IPS-18c (cell line): ENCODE data around the gene ARMC8.

Experiments used
- H3K4me3 ChIP-seq: 2 replicates; pipeline ENCODE4 v1.7.0; 2013; ENCODE audit warnings: low read depth, mild to moderate bottlenecking, low read length, moderate library complexity; ENCODE audit not compliant: insufficient read depth
- H3K9me3 ChIP-seq: one replicate; pipeline ENCODE4 v1.6.1; 2013; ENCODE audit warnings: mild to moderate bottlenecking, low read length, moderate library complexity; ENCODE audit not compliant: control insufficient read depth, insufficient read depth

ARMC8 gene

DNA sequence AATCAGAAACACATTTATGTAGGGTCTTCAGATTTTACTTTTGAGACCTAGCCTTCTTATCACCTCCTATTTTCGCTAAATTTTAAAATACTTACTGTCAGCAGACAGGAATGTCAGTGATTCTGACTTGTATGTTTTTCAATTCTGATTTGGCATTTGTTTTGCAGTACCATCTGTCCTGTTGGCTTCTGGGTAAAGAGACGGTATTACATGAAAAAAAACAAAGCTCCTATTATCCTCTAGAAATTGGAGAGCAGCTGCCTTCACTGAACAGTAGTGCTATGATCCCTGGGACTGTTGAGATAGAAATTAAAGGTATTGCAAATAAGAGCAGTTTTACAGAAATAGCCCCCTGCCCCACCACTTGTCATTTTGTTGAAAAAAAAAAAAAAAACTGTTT, 8.4 kb downstream of the ARMC8 start:
- no peak overlapping the region for H3K4me3 ChIP-seq
- H3K9me3 ChIP-seq, result no peaks in the 10 kb centered on the region

DNA sequence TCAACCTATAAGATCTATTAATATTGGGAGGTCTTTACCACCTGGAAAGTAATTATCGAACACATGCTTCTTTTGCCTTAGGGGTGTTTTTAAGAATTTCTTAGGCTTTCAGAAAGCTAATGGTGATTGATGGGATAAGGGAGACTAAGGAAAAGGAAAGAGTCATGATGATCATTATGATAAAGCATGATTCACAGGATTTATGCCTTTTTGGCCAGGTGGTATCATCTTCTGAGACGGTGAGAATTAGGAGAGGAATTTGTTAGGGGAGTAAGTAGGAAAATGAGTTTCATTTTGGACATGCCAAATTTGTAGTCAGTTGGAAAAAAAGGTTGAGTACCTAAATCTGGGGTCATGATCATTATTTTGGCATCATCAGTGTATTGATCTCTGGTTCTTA, 8.9 kb downstream of the ARMC8 start:
- Histone ChIP-seq H3K4me3 (no peak overlapping the region), H3K9me3 (no peaks in the 10 kb centered on the region)

DNA sequence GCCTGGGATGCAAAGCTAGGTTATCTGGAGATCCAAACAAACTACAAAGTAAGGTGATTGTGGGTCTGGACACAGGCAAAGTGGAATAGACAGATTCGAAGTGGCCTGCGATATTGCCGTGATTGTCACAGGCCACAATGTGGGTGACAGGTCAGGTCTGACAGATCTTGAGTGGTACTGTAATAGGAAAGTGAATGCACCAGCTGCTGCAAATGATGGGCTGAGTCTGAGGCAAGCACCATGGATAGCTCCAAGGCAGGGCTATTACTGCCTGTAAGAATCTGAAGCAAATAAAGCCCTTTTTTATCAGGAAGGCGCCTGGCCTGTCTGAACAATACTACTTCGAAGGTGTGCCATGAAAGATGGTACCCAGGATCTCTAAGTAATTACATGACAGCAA, 10.0 kb downstream of the ARMC8 start:
- Histone ChIP-seq H3K9me3 (no peaks in the 10 kb centered on the region), H3K4me3 (no peak overlapping the region)

DNA sequence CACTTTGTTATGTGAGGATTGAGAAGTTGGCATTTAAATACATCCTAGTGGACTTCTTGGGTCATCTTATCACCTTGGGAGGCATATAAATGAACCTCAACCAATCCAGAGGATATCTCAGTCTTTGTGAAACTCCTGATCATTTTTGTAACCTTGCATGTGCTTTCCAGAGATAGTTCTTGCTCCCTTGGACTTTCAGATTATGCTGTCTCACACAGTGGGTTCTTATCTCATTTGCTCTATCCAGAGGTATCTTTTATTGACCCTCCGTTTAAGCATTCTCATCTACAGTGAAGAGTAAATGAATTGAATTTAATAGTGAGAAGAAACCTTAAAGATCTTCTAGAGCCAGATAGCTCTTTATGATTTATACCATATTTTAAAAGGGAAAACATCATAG, 10.4 kb downstream of the ARMC8 start:
- Histone ChIP-seq H3K9me3 (no peaks in the 10 kb centered on the region), H3K4me3 (no peak overlapping the region)

DNA sequence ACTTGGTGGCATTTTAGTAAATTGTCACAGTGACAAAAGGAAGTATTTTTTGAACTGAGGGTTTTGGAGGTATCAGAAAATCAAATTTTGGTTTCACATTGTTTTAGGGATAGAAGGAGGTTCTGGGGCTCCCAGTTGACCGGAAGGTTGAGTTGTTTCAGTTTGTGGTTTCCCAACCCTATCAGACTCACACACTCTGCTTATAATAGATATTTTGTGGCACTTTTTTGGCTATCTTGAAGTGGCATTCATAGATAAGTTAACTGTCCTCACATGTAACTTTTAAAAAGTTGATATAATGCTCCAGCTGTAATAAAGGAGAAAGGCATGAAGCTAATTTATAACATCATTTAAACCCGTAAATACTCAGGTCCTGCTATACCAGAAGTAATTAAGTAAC, 12.8 kb downstream of the ARMC8 start:
- H3K9me3 ChIP-seq, result no peaks in the 10 kb centered on the region
- H3K4me3 ChIP-seq, result no peak overlapping the region

DNA sequence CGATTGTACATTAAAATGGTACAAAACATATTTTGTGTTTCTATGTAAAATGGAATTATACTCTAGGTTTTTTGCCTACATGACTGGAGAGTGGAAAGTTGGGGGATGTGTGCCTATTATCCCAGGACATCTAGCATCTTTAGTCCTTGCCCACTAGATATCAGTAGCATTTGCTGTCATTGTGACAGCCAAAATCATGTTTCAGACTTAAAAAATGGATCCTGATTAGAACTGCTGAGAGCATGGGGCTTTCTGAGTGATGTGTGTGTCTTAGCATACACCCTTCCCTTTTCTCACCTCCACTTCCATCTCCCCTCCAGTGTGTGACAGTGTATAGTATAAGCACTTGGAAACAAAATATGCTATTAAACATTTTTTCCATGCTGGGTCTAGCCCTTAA, 13.3 kb downstream of the ARMC8 start:
- Histone ChIP-seq H3K4me3 (no peak overlapping the region), H3K9me3 (no peaks in the 10 kb centered on the region)

DNA sequence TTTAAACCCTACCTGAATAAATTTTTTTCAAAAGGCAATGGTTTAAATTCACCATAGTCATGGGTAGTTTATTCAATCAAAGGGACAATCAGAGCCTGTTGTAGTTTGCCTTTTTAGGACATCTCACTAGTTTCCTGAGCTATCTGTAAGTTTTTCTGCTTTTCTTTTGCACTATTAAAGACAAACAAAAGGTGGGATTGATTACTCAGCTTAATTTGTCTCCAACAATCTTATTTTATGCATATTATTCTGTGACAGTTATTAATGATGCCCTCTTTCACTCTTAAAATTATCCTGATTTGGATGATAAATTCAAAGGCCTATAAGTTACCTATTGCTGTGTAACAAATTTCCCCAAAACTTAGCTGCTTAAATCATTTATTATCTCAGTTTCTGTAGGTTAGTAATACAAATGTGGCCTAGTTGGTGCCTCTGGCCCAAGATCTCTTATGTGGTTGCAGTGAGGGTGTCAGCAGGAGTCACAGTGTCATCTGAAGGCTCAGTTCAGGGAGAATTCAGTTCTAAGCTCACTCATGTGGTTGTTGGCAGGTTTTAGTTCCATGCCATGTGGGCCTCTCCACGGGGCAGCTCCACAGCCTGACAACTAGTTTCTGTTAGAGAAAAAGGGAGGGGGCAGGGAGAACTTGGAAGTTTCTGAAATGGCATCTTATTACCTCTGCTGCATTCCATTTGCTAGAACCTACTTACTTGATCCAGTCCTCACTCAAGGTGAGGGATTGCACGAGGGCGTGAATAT, 16.0 kb downstream of the ARMC8 start:
- H3K9me3 ChIP-seq, result no peaks in the 10 kb centered on the region
- H3K4me3 ChIP-seq, result no peak overlapping the region

DNA sequence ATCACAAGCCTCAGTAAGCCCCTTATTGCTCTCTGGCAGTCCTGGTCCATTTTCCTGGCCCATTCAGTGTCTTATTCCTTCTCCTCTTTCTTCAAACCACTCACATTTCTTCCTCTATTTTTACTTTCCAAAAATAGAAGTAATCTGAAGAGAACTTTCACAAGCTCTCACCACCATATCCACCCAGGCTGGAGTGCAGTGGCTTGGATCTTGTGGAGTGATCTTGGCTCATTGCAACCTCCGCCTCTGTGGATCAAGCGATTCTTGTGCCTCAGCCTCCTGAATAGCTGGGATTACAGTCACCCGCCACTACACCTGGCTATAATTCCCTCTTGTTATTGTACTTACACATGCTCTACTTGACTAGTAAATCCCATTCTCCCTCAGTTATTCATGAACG, 16.8 kb downstream of the ARMC8 start:
- no peak overlapping the region for H3K4me3 ChIP-seq
- H3K9me3 ChIP-seq, result no peaks in the 10 kb centered on the region

DNA sequence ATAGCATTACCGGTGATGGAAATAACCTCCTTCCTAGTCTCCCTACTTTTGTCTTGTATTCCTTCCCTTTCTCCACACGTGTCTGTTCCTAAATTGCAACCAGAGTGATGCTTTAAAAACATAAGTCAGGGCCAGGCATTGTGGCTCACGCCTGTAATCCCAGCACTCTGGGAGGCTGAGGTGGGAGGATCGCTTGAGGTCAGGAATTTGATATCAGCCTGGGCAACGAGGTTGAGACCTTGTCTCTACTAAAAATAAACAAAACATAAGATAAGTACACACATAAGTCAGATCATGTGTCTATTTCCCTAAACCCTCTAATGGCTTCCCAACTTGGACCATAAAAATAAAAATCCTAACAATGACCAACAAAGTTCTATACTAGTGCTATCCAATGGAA, 18.4 kb downstream of the ARMC8 start:
- no peaks in the 10 kb centered on the region for H3K9me3 ChIP-seq
- no peak overlapping the region for H3K4me3 ChIP-seq

DNA sequence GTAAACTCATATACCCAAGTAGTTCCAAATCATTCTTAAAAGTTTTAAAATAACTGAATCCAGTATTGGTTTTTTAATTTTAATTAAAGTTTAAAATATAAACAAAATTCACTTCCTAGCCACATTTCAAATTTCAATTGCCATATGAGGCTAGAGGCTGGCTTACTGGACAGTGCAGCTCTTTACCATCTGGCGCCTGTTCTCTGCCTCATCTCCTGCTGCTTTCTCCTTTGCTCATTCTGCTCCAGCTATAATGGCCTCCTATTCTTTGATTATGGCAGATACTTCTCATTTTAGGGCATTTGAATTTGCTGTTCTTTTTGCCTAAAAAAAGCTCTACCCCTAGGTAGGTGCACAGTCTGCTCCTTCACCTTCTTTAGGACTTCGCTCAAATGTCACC, 19.1 kb downstream of the ARMC8 start:
- no peak overlapping the region for H3K4me3 ChIP-seq
- H3K9me3 ChIP-seq, result no peaks in the 10 kb centered on the region

DNA sequence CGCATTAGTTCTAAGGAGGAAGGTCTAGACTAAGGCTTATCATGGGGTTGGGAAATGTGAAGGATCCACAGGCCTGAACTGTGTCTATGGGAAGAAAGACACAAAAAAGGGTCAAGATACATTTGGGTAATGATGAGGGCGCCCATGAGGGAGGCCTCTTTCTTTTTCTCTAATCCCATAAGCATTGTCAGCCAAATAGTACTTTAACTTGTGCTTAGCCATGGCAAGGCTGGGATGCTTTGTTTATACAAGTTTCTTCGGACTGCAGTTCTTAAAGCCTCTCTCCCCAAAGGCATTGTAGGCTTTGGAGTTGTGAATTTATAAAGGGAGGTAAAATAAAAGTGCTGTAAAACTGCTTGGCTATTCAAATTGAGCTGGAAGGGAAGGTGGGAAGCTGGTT, 23.4 kb downstream of the ARMC8 start:
- Histone ChIP-seq H3K9me3 (no peaks in the 10 kb centered on the region), H3K4me3 (no peak overlapping the region)

DNA sequence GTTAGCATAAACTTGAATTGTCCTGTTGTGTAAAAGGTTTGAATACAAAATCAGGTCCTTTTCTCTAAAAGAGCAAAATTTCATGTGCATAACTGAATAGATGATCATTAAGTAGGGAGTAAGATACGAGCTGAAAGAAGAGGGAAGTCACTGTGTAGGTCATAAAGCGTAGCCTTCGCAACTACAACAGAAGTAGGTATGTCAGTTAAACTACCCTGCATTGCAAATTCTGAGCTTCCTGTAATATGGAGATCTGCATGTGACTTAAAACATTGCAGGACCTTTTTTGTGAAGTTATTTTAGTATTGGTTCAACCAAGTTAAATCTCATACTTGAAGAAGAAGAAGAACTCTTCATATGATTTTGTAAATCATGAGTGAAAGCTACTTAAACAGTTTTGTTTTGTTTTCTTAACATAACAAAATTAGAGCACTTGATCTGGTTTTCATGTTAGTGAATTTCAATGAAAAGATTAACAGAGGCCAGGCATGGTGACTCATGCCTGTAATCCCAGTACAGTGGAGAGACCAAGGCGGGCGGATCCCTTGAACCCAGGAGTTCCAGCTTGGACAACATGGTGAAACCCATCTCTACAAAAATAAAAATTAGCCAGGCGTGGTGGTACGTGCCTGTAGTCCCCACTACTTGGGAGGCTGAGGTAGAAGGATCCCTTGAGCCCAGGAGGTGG, 26.4 kb downstream of the ARMC8 start:
- H3K4me3 ChIP-seq, result no peak overlapping the region
- H3K9me3 ChIP-seq, result no peaks in the 10 kb centered on the region

DNA sequence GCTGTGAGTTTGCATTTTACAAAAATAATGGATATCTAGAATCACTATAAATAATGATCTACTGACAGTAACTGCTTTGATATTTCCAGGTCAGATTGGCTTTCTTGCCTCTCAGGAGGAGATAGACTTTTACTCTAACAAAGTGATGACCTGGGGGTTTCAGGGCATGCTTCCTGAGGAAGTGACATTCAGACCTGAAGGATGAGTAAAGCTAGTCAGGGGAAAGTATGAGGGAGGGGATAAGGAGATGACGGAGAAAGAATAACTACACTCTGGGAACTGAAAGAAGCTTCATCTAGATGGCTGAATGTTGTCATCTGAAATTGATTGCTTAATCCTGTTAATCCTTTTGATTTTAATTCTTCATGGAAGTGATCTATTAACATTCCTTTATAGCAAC, 32.2 kb downstream of the ARMC8 start:
- H3K4me3 ChIP-seq, result no peak overlapping the region
- no peaks in the 10 kb centered on the region for H3K9me3 ChIP-seq

DNA sequence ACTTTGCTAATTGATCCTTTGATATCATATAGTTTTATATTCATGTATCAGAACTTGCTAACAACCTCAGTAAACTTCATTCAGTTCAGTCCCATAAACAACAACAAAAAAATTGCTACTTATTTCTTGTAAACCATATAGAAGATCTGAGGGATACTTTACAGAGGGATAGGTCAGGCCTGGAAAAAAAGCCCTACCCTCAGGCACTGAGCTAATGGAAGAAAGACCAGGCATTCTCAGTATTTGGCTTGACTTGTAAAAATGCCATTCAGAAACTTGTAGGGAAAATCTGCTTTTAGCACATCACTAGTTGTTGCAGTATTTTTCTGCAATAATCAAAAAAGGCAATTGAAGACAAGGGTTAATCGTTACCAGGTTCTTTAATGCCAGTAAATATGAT, 33.1 kb downstream of the ARMC8 start:
- H3K4me3 ChIP-seq, result no peak overlapping the region
- H3K9me3 ChIP-seq, result no peaks in the 10 kb centered on the region

DNA sequence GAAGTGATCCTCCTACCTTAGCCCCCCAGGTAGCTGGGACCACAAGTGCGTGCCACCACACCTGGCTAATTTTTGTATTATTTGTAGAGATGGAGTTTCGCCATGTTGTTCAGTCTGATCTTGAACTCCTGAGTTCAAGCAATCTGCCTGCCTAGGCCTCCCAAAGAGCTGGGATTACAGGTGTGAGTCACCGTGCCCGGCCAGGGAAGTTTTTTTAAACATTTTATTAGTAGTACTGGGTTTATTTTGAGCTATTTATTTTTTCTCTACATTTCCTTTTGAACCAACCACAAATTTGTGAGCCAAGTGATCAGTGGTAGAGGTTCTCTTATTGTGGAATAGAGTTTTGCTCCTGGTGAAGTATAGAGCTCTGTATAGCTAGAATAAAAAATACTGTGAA, 33.7 kb downstream of the ARMC8 start:
- Histone ChIP-seq H3K9me3 (no peaks in the 10 kb centered on the region), H3K4me3 (no peak overlapping the region)

DNA sequence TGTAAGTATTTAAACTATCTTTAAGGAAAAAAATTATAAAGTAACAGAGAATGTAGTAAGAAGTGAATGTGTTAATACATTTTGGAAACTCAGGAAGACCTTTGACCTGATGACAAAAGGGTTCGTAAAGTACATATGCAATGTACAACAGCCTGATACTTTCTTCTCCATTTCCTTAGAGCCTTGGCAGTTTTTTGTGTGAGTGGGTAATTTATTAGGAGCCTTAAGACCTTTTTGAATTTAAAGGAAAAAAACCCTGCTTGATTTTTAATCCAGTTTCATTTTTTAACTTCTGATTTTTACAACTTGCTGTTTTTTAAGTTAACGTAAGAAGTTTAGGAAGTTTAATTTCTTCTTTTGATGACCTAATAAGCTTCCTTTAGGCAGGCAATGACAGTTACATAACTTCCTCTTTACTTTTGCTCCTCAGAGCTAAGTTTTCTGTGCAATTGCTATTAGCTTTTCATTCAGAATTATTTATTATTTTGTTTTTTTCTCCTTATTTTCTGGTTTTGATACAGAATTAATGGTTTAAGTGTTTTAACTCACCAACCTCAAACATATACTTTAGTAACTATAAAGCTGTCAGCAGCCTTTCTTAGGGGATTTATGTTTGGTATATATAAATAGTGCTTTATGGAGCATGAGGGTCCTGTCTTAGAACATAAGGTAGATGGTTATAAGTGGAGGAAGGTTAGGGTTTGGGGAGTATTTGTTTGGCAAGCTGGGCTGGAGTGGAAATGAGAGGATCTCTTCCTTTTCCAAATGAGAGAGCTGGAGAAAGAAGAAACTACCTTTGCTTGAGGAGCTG, 35.2 kb downstream of the ARMC8 start:
- Histone ChIP-seq H3K9me3 (no peaks in the 10 kb centered on the region), H3K4me3 (no peak overlapping the region)

DNA sequence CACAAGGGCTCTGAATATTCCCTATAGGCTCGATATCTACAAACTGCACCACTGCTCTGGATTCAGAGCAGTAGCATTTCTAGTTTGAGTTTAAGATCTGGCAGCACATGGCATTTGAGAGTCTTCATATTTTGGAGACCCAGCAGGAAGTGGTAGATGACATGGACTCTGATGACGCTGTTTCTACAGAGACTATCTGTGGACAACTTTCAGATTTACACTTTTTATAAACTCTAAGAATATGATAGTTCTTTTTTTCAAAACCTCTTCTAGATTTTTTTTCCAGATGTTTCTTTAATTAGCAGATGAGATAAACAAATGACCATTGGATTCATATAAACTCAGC, 35.8 kb downstream of the ARMC8 start:
- Histone ChIP-seq H3K4me3 (no peak overlapping the region), H3K9me3 (no peaks in the 10 kb centered on the region)

DNA sequence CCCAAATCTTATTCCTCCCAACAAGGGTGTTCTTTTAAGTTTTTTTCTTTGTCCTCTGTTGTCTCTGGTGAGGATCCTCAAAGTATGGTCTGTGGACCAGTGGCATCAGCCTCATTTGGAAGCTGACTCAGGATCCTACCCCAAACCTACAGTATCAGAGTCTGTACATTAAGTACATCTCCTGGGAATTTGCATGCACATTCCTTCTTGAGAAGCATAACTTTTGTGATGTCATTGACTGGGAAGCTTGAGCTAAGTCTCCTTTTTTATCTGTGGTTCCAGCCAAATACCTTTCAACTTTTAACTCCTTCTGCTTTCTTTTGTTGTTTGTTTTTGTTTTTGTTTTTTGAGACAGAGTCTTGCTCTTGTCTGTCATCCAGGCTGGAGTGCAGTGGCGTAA, 40.5 kb downstream of the ARMC8 start:
- Histone ChIP-seq H3K9me3 (no peaks in the 10 kb centered on the region), H3K4me3 (no peak overlapping the region)
